Epithelial cell of esophagus (primary cell): ENCODE results near the gene MSL3B.

Source experiments
- DNase-seq: peaks from one replicate; pipeline ENCODE4 v3.0.0; 2010; ENCODE audit warnings: low read depth
- H3K4me3 ChIP-seq: 2 replicates; pipeline ENCODE4 v1.5.1; 2011; ENCODE audit warnings: mild to moderate bottlenecking, low read length, control low read depth
- CTCF ChIP-seq: IDR thresholded peaks from 2 replicates; pipeline ENCODE4 v1.5.1; 2011; ENCODE audit warnings: low read depth, mild to moderate bottlenecking, low read length, control low read depth, inconsistent platforms; ENCODE audit not compliant: insufficient read depth; ENCODE audit errors: missing control alignments

Gene MSL3B

DNA sequence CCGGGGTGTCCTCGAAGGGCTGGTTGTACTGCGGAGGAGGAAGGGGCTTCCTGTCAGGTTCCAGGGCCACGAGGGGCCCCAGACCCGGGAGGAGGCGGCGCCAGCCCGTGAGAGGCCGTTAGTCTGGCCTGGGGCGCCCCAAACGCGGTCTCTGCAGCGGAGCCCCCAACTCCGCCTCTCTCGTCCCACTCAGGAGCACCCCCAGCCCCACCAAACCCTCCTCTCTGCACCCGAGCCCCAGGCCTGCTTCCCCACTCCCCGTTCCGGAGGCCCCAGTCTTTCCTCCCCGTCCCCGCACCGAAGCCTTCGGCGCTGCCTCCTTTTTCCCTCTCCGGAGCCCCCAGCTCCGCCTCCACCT lies 14.3 kb downstream of the MSL3B start:
- no peak for DNase-seq
- H3K4me3 ChIP-seq: peak overlapping the region; percentile 84
- TF ChIP-seq CTCF: no peak

GRCh38 chr2:233853353-233853752 lies 14.8 kb downstream of the MSL3B start:
- peak overlapping the region; percentile 84 for H3K4me3 ChIP-seq
- TF ChIP-seq CTCF: no peak
- DNase-seq: peak; percentile 31

DNA sequence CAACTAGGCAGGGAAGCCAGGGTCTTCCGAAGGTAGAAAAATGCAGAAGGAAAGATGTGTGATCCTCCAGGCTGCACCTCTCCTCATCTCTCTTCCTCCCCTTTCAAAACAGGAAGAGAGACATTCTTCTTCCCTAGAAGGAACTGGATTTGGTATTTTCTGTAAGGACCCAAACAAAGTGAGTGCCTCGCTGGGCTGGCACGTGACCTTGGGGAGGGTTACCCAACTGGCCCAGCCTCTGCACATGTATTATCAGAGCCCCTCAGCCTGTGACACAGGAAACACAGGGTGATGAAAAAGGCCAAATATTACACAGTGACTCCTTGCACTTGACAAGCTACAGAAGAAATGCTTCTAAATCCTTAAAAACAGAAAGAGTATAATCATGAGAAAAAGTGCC lies 16.1 kb downstream of the MSL3B start:
- TF ChIP-seq CTCF: no peak
- DNase-seq: no peak
- H3K4me3 ChIP-seq: no peak overlapping the region

- DNase-seq: no peak
- no peak for TF ChIP-seq CTCF
- no peak overlapping the region for H3K4me3 ChIP-seq
Measured at GRCh38 chr2:233851169-233851568, 17.0 kb downstream of the MSL3B start.

DNA sequence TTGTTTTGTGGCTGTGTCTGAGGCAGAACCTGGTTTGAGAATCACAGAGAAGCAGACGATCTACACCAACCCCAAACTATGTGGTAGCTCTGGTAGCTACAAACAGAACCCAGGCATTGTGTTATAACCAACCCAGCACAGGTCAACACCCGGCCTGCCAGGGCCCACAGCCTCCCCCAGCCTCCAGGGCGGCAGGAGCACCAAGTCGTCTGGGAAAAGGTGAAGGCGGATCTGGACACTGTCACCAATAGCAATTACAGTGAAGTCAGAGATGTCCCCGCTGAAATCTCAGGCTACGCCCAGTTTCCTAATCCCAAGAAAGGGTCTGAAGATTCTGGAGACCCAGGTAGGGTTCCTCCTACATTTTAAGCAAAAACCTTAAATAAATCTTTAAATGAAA lies 17.4 kb downstream of the MSL3B start:
- no peak for TF ChIP-seq CTCF
- H3K4me3 ChIP-seq: no peak overlapping the region
- DNase-seq: no peak

DNA sequence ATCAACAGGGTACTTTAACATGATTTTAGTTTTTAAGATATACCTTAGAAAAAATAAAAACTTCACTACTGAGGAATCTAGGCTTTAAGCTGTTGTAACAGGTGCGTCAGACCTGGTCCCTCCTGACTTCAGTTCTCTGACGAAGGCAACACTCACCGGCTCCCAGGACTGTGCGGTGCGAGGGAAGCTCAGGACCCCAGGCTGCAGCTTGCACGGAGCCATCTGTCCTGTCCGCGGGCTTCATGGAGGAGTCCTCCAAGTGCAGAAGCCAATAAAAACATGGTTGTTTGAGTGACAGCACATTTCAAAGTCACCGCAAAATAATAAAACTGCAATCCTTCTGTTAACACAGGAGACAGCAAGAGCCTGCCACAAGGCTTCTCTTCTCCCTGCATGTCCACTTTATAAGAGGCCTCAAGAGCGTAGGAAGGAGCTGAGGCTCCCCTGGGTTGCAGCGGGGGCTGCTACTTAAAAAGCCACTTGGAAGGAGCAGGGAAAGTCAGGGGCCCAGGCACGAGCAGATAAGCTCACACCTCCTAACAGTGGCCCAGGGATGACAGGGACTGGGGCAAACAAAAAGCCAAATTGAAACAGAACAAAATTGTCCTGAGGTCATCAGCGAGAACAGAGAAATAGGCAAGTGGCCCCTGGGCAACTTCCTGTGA lies 18.4 kb downstream of the MSL3B start:
- no peak for TF ChIP-seq CTCF
- no peak for DNase-seq
- H3K4me3 ChIP-seq: no peak overlapping the region

- TF ChIP-seq CTCF: no peak
- DNase-seq: no peak
- no peak overlapping the region for H3K4me3 ChIP-seq
Measured at GRCh38 chr2:233848276-233848675, 19.9 kb downstream of the MSL3B start.
